Activated CD4-positive, CD25-positive, alpha-beta regulatory T cell treated with anti-CD3 and anti-CD28 coated beads, Interleukin-2, amount 50 U/mL, for 24 hours (primary cell): Measurements from ENCODE around the gene TIMM10.

Experiments used
- ATAC-seq, 2 donors: fragments of 150-1000 bp; cut with Tn5 transposase; one replicate each; pipeline ENCODE4 v1.10.0; 2021; ENCODE audit warnings: mild to moderate bottlenecking in 1 of 2, moderate library complexity in 1 of 2

TIMM10 gene

DNA sequence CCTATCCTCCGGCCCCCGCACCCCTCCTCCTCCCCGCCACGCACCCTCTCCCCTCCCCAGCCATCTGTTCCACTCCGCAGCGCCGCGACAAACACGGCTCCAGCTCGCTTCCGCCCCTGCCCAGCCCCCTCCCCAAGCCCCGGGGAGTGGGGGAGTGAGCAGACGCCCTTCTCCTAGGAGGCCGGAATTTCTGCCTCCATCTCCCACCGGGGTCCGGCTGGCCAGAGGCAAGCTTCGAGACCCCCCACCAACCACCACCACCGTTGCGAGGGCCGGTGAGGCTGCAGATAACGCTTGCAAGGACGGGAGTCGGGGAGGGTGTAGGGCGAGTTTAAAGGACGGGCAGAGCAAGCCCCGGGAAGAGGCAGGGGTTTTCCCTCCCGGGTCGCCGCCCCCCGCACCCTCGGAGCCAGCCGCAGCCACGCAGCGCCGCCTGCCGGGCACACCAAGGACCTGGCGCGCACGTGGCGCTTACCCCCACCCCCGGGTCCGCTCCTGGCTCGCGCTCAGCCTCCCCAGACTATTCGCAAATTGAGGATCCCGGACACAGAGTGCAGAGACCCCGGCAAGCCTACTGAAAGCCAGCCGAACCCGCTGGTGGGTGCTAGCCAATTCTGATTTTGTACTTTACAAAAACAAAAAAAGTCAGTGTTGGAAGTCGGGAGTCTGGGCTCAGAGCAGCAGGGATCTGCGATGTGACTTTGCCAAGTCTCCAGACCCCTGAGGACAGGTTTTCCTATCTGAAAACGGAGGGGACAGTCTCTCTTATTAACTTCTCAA lies 47.6 kb downstream of the TIMM10 start:
- ATAC-seq = peak; percentile 55 to 67

DNA sequence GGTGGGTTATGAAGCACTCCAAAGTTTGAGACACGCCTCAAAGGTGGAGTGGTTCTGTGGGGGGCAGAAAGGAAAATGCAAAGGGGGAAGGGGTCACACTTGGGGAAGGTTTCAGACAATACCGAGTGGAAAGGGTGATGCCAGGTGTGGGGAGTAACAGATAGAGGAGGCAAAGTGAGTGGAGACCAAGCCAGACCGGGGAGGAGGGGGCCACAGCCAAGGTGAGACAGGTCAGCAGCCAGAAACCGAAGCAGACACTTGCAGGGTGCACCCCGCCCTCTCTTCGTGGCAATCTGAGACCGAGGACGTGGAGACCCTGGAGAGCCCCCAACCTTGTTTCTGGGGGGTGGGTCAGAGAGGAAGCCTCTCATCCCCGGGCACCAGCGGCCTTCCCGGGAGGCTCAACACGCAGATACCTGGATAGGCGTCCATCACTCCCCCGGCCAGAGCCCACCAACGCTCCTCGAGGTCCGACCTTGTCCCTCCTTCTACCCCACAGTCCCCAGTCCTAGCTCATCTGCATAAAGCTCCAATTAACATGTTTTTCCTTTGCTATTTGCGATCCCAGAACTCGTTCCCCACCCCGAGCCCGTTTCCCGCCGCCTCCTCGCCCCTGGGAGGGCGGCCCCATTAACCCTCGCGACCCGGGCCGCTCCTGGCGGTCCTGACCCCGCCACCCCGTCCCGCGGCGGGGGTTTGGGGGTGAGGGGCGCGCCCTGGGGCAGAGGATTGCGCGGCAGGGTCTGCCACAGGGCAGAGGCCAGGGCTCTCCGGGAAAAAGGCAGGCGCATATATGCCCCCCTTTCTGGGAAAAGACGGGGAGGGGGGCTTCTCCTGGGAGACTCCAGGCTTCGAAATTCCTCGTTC lies 48.4 kb downstream of the TIMM10 start:
- no peak for ATAC-seq

DNA sequence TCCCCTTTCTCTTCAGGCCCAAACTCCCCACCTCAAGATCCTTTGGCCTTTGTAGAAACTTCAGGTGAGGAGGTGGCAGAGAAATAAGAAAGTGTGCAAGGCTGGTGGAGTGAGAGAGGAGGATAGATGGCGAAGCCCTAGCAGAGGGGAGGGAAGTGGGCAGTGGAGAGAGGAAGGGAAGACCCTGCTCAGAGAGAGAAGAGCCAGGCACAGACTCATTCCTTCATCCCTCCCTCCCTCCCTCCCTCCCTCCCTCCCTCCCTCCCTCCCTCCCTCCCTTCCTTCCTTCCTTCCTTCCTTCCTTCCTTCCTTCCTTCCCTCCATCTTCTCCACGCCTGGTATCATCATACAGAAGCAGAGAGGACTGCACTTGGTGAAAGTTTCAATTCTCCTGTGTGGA lies 49.2 kb downstream of the TIMM10 start:
- no peak for ATAC-seq

DNA sequence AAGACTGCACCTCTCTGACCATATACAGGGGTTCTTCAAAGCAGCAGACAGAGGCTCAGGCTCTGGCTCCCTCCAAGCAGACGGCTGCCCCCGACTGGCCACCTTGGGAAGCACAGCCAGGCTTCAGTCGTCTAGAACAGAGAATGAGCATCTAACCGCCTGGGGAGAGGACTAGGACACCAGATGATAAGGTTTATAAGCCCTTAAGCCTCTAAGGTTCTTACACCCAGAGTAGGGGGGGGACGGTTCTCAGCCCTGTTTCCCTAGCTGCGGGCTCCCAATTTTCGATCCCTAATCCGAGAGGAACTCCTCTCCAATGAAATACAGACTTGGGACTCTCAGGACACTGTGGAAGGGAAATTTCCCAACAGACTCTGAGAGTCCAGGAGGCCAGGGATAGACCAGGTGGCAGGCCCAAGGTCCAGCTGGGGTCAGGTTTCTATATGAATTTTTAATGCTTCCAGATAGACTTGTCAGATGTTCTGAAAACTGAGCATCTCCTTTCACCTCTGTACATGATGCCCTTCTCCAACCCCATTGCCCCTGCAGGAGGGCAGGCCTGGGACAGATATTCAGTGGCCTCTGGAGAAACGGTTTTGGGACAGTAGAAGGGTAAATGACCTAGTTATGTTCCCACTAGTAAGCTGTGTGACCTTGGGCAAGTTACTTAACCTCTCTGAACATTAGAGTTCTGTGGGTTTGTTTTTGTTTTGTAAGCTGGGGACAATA lies 50.0 kb downstream of the TIMM10 start:
- peak; percentile 42 to 57 for ATAC-seq

DNA sequence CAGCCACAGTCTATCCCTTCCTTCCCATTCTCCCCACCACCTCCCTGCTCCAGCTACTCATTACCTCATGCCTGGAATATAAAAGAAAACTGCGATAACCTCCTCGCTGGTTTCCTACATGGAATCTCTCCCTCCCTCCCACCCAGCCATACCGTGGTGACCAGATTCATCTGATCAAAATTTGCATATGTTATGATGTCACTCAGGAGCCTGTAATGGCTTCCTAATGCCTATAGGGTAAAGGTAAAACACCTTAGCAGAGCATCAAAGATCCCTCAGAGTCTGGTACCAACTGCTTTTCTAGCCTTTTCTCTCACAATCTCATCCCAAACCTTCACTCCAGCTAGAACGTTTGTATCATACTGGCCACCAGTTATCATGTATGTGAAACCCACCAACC lies 50.6 kb downstream of the TIMM10 start:
- peak; percentile 37 for ATAC-seq

DNA sequence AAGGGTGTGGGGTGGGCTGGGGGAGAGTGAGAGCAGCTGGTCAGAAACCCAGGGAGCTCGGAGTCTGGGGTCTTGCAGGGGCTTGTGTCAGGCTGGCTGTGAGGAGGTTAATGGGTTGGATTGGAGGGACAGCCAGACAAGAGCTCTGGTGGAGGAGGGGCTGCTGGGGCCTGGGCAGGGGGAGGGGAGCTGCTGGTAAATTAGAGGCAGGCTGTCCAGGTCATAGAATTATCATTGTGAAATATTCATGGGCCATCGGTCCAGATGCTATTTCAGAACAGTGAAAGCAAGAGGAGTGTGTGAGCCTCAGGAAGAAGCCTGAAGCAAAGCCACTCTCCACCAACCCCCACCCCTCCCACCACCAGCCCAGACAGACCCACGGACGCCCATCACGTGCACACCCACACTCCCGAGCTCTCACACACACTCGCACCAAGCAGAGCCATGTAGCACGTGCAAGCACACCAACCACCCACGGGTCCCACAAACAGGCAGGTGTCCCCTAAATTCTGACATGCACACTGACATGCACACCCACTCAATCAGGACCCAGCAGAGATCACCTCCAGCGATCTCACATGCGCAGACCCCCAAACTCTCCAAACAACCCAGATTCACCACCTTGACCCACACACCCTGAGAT lies 51.4 kb downstream of the TIMM10 start:
- no peak for ATAC-seq
